LNCAP (cell line): Measurements from ENCODE around the gene CYP4F22.
A peak's percentile ranks its signal among the peaks of the same experiment; 100 is the strongest.

Source experiments
- TF ChIP-seq, protein P1 (sequence below): fragments of 450-650 bp; IDR thresholded peaks from 2 replicates; pipeline ENCODE4 v1.5.1; 2017; ENCODE audit warnings: mild to moderate bottlenecking

The CYP4F22 gene

DNA sequence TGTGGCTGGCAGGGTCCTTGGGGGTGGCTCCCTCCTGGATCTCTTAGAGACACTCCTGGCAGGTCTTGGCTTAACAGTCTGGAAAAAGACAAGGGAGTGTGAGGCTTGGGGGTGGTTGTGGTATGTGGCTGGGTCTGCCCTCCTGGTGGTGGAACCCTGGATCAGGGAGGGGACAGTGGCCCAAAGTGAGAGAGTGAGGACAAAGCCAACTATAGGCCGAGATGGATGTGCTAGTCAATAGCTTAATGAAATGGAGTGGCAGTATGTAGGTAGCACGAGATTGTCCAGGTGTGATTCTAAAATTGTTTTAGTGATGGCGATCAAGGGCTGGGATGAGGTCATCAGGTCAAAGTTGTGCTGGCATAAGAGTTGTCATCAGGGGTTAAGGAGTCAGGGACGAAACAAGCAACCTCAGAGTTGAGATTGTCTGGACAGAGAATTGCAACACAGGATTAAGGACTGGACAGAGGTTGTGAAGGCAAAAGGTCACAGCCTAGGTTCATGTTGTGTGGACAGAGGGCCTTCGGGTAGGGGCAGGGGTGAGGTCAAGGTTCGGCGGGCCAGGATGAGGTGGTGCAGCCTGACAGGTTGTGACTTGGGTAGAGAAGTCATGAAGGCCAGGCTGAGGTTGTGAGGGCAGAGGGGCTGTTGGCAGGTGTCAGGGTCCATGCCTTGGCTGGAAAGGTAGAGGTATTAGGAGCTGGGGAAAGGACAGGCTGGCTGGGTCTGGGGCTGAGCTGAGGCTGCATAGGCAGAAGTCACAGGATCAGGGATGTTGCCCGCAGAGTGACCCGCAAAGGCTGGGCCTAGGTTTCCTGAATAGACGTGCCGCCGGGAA, 39.4 kb upstream of the CYP4F22 start:
- TF ChIP-seq, protein P1, sequence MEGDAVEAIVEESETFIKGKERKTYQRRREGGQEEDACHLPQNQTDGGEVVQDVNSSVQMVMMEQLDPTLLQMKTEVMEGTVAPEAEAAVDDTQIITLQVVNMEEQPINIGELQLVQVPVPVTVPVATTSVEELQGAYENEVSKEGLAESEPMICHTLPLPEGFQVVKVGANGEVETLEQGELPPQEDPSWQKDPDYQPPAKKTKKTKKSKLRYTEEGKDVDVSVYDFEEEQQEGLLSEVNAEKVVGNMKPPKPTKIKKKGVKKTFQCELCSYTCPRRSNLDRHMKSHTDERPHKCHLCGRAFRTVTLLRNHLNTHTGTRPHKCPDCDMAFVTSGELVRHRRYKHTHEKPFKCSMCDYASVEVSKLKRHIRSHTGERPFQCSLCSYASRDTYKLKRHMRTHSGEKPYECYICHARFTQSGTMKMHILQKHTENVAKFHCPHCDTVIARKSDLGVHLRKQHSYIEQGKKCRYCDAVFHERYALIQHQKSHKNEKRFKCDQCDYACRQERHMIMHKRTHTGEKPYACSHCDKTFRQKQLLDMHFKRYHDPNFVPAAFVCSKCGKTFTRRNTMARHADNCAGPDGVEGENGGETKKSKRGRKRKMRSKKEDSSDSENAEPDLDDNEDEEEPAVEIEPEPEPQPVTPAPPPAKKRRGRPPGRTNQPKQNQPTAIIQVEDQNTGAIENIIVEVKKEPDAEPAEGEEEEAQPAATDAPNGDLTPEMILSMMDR = no peak

- TF ChIP-seq, protein P1 = no peak
These were observed 38.6 kb upstream of the CYP4F22 start for GRCh38 chr19:15469513-15470297.

DNA sequence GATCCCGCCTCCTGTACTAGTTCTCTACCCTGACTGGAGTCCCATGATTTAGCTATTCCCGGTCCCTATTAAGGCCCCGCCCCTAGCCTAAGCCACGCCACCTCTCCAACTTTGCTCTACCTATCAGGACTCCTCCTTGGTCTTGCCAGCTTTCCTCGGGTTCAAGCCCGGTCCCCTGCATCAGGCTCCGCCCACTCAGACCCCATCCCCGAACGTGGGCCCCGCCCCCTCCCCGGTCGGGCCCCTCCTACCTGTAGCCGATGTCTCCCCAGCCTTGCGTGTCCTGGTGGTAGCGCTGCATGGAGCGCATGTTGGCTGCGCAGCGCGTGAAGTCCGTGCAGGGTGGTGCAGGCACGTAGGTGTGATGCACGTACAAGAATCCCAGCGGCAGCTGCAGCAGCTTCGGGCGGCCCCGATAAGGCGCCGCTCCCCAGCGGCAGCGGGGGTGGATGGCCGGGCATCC, 36.7 kb upstream of the CYP4F22 start:
- TF ChIP-seq, protein P1 = no peak

GRCh38 chr19:15475169-15475568, 33.2 kb upstream of the CYP4F22 start:
- TF ChIP-seq, protein P1 = no peak

GRCh38 chr19:15475611-15476010, 32.7 kb upstream of the CYP4F22 start:
- TF ChIP-seq, protein P1 = no peak

- TF ChIP-seq, protein P1 = no peak
These were observed 32.0 kb upstream of the CYP4F22 start for GRCh38 chr19:15476325-15476724.

GRCh38 chr19:15479391-15480345, 28.7 kb upstream of the CYP4F22 start, which contains the start of gene PGLYRP2:
TSS of gene PGLYRP2 (minus strand) at chr19:15479501. CDS start at chr19:15479371, 130 bp downstream.
- TF ChIP-seq, protein P1 = peak; percentile 64
